ENCODE data around the gene CNIH3. TPM values are rescaled to one million over a fixed set of nuclear protein-coding genes. Genes with fewer than 3 reads are reported as not detected.

Gene CNIH3
- total and polyA plus RNA-seq, 12 donors, result 0.30 to 5.5 (median 2.2) TPM

DNA sequence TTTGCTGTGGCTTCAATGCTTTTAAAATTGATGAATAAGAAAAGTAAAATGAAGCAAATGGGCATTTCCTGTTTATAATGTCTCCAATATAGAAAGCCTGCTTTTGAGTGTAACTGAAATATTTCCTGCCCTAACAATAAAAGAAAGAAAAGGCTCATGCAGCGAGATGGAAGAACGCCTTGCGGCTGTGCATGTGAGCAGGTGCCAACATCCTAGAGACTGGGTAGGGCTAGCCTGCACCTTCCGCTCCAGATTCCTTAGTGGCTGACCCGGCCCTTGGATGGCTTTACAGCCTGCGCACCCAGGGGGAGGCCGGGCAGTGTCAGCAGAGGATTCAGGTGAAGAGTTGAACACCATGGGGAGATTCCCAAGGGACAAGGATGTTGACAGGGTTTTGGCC lies 21.8 kb downstream of the CNIH3 start:
- H3K27ac ChIP-seq, result no peak overlapping the region
- no peak for TF ChIP-seq POLR2A (IDR thresholded peaks at IDR 0.05)
- TF ChIP-seq, protein P1, sequence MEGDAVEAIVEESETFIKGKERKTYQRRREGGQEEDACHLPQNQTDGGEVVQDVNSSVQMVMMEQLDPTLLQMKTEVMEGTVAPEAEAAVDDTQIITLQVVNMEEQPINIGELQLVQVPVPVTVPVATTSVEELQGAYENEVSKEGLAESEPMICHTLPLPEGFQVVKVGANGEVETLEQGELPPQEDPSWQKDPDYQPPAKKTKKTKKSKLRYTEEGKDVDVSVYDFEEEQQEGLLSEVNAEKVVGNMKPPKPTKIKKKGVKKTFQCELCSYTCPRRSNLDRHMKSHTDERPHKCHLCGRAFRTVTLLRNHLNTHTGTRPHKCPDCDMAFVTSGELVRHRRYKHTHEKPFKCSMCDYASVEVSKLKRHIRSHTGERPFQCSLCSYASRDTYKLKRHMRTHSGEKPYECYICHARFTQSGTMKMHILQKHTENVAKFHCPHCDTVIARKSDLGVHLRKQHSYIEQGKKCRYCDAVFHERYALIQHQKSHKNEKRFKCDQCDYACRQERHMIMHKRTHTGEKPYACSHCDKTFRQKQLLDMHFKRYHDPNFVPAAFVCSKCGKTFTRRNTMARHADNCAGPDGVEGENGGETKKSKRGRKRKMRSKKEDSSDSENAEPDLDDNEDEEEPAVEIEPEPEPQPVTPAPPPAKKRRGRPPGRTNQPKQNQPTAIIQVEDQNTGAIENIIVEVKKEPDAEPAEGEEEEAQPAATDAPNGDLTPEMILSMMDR (IDR thresholded peaks at IDR 0.05), result no peak
- H3K27me3 ChIP-seq, result no peaks in the 10 kb centered on the region
- intact Hi-C loops (cut with DNase I), result no loop called here
- no peak overlapping the region for H3K4me3 ChIP-seq
- 85 to 97% (median 94%) methylated on average over 7 of the region's 7 CpGs for WGBS, 4 donors
- DNase-seq, result no peak
- no peaks in the 10 kb centered on the region for H3K36me3 ChIP-seq (replicated peaks in 1 of 2)
- no peaks in the 10 kb centered on the region for H3K4me1 ChIP-seq (replicated peaks in 1 of 2)
- no peaks in the 10 kb centered on the region for H3K9me3 ChIP-seq (replicated peaks in 1 of 3)

DNA sequence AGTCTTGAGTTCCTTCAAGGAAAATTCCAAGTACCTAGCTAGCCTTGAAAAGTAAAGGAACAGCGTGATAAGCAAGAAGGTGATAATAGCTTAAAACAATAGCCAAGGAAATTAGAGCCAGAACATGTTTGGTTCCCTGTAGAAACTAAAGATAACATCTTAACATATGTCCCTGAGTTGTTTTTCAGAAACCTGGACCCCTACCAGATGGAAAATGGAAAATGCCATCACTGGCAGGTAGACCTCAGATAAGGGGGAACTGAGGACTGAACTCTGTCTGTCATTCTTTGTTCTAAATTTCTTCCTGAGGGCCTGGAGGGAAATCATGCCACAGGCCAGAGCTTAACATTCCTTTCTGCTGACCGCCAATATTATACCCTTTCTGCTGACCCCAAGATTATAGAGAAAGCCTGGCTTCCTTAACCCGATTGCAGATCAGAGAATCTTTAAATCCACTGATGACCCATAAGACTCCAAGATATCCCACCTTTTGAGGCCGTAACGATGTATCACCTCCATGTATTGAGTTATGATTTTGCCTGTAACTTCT lies 23.4 kb downstream of the CNIH3 start:
- no peak for DNase-seq
- no peaks in the 10 kb centered on the region for H3K36me3 ChIP-seq (replicated peaks in 1 of 2)
- TF ChIP-seq, protein P1 (IDR thresholded peaks at IDR 0.05), result no peak
- no peak for TF ChIP-seq POLR2A (IDR thresholded peaks at IDR 0.05)
- no peaks in the 10 kb centered on the region for H3K4me1 ChIP-seq (replicated peaks in 1 of 2)
- no peaks in the 10 kb centered on the region for H3K9me3 ChIP-seq (replicated peaks in 1 of 3)
- no peak overlapping the region for H3K27ac ChIP-seq
- intact Hi-C loops (cut with DNase I), result no loop called here
- no peak overlapping the region for H3K4me3 ChIP-seq
- H3K27me3 ChIP-seq, result no peaks in the 10 kb centered on the region
- 90 to 96% (median 91%) methylated on average over 5 of the region's 5 CpGs for WGBS, 4 donors

DNA sequence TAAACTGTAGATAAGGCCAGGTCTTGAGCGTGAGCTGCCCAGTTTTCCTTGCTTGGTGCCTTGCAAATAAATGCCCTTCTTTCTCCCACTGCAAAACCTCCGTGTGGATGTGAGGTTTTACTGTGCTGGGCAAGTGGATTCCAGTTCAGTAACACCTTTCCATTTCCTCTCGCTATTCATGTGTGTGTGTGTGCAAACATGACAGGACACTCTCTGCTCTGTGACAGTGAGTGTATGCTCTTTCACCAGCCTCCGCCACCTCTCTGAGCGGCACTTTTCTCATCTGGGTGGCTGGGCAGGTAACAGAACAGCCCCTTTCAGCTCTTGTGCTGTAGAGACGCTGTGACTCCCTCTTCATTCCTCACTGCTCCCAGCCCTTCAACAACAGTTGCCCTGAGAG lies 23.9 kb downstream of the CNIH3 start:
- no peaks in the 10 kb centered on the region for H3K4me1 ChIP-seq (replicated peaks in 1 of 2)
- H3K27ac ChIP-seq, result no peak overlapping the region
- TF ChIP-seq, protein P1 (IDR thresholded peaks at IDR 0.05), result no peak
- TF ChIP-seq POLR2A (IDR thresholded peaks at IDR 0.05), result no peak
- DNase-seq, result no peak
- intact Hi-C loops (cut with DNase I), result loop anchor here (5.0 to 10.0 kb wide), 3 partner anchors 125 to 282 kb away; no protein-coding TSS in a partner anchor
- H3K27me3 ChIP-seq, result no peaks in the 10 kb centered on the region
- no peak overlapping the region for H3K4me3 ChIP-seq
- WGBS, 4 donors, result 86 to 94% (median 88%) methylated on average over 6 of the region's 6 CpGs
- no peaks in the 10 kb centered on the region for H3K36me3 ChIP-seq (replicated peaks in 1 of 2)
- H3K9me3 ChIP-seq (replicated peaks in 1 of 3), result no peaks in the 10 kb centered on the region

DNA sequence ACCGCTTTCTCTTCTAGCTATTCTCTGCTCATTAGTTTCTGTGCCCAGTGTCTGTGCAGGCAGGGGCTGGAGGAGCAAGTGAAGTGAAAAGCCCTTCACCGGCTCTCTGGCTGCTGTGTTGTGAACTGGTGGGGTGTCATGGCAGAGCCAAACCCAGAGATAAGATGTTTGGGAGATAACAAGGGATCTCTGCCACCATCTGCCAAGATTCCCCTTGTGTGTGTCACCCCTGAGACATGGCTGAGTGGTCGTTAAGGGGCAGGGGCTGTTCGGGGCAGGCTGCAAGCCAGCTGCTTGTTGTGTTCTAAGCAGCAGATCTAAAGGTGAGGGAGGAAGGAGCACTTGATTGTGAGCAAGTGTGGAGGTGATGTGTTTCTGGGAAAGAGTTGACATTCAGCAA lies 24.5 kb downstream of the CNIH3 start:
- Histone ChIP-seq H3K9me3 (replicated peaks in 1 of 3) (no peaks in the 10 kb centered on the region), H3K4me1 (replicated peaks in 1 of 2) (no peaks in the 10 kb centered on the region), H3K27me3 (no peaks in the 10 kb centered on the region), H3K36me3 (replicated peaks in 1 of 2) (no peaks in the 10 kb centered on the region), H3K27ac (no peak overlapping the region), H3K4me3 (no peak overlapping the region)
- intact Hi-C loops (cut with DNase I), result loop anchor here (5.0 to 10.0 kb wide), 3 partner anchors 126 to 282 kb away; no protein-coding TSS in a partner anchor
- no peak for TF ChIP-seq POLR2A (IDR thresholded peaks at IDR 0.05)
- TF ChIP-seq, protein P1 (IDR thresholded peaks at IDR 0.05), result no peak
- WGBS, 4 donors, result 48 to 71% (median 60%) methylated on average over 4 of the region's 4 CpGs
- DNase-seq, result no peak
